Lower leg skin (tissue), 4 donors: ENCODE data around the gene SAMD13. TPM values are rescaled to one million over a fixed set of nuclear protein-coding genes. Genes with fewer than 3 reads are reported as not detected.

Experiments
- DNase-seq, 2 donors: peaks; one replicate each; pipeline ENCODE4 v3.0.0-alpha.2; 2019; ENCODE audit warnings: low spot score in 2 of 2
- H3K4me3 ChIP-seq: fragments of 200-600 bp; sonication (generic); 2 replicates; pipeline ENCODE4 v1.5.1; 2017; ENCODE audit warnings: mild to moderate bottlenecking, low read depth; ENCODE audit not compliant: poor library complexity, severe bottlenecking
- POLR2A ChIP-seq, 2 donors: fragments of 450-650 bp; IDR thresholded peaks; one replicate each; pipeline ENCODE4 v1.6.1; 2016 to 2017; ENCODE audit warnings: antibody characterized with exemption in 2 of 2, mild to moderate bottlenecking in 1 of 2, moderate library complexity in 1 of 2
- WGBS, 2 donors: methylation state at CpG; one replicate each; pipeline ENCODE4 v1.1.5; 2018; 5-methylcytosine and 5-hydroxymethylcytosine counted together
- intact Hi-C: fragments of 100-400 bp; cut with DNase I; formaldehyde crosslinking; loops from one replicate; pipeline ENCODE4 v1.15.0; 2023; ENCODE audit warnings: low total_unique reads
- total RNA-seq, 4 donors: library from RNA; depleted of rRNA; stranded (reverse); fragments of >200 nt; gene quantifications; one replicate each; pipeline ENCODE4 v1.1.0, GENCODE V29; 2016
- TF ChIP-seq, protein P1 (sequence below), 3 donors: fragments of 450-650 bp; IDR thresholded peaks; one replicate each; pipeline ENCODE4 v1.5.1; 2016; ENCODE audit warnings: antibody characterized with exemption in 3 of 3, mild to moderate bottlenecking in 3 of 3, moderate library complexity in 2 of 3

SAMD13 gene
- total RNA-seq, 4 donors from 2014 or later, result 0.88 to 1.1 TPM; not detected in 2

DNA sequence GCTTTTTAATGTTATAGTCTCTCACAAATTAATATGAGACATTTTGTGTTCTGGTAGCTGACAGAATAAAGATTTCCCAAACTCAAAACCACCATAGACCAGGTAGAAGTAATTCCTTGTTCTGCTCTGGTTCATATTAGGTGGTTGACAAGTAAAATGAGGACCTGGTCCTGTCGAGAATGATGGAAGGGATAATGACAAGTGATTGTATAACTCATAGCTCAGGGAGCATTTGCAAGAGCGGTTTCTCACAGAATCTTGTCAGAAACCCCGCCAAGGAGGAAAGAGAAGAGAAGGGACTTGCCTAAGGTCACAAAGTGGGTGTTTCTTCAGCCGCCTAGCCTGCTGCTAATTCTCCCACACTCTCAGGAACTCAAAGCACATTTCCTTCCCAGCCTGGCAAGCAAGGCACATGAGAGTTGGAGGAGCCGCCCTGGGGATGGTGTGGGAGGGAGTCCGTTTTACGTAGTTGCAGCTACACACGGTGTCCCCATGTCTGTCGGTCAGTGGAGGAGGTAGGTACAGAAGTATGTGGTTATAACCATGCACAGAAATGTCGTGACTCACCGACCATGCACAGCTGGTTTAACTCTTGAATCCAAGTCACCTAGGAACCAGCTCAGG lies 46.5 kb downstream of the SAMD13 start:
- TF ChIP-seq POLR2A (IDR thresholded peaks at IDR 0.05), result no peak
- TF ChIP-seq, protein P1, sequence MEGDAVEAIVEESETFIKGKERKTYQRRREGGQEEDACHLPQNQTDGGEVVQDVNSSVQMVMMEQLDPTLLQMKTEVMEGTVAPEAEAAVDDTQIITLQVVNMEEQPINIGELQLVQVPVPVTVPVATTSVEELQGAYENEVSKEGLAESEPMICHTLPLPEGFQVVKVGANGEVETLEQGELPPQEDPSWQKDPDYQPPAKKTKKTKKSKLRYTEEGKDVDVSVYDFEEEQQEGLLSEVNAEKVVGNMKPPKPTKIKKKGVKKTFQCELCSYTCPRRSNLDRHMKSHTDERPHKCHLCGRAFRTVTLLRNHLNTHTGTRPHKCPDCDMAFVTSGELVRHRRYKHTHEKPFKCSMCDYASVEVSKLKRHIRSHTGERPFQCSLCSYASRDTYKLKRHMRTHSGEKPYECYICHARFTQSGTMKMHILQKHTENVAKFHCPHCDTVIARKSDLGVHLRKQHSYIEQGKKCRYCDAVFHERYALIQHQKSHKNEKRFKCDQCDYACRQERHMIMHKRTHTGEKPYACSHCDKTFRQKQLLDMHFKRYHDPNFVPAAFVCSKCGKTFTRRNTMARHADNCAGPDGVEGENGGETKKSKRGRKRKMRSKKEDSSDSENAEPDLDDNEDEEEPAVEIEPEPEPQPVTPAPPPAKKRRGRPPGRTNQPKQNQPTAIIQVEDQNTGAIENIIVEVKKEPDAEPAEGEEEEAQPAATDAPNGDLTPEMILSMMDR (IDR thresholded peaks at IDR 0.05), result no peak
- 74 to 80% methylated on average over 11 of the region's 11 CpGs for WGBS, 2 donors
- intact Hi-C loops, result no loop called here
- DNase-seq, result no peak
- H3K4me3 ChIP-seq, result no peak overlapping the region

- H3K4me3 ChIP-seq, result no peak overlapping the region
- TF ChIP-seq, protein P1 (IDR thresholded peaks at IDR 0.05), result no peak
- no peak for TF ChIP-seq POLR2A (IDR thresholded peaks at IDR 0.05)
- 93 to 100% methylated on average over 1 of the region's 1 CpG for WGBS, 2 donors
- intact Hi-C loops, result no loop called here
- DNase-seq, result no peak
These were observed 47.3 kb downstream of the SAMD13 start for GRCh38 chr1:84348759-84349158.

DNA sequence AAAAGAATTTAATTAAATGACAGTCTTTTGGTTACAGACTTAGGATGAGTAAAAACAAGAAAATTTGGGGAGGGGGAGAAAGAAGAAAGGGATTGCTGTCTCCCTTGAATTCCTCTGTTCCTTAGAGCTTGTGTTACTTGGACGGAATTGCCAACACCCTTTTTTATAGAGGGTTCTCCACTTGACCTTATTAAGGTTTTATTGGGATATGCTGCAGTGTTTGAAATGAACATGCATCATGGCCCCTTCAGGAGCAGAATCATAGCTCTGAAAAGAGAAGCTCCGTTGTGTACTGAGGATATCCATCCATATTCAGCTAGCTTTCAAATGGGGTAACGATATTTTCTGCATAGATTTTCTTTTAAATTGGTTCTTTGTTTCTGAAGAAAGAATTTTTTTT lies 48.6 kb downstream of the SAMD13 start:
- no peak for DNase-seq
- WGBS, 2 donors, result 56 to 61% methylated on average over 3 of the region's 3 CpGs
- intact Hi-C loops, result no loop called here
- no peak for TF ChIP-seq POLR2A (IDR thresholded peaks at IDR 0.05)
- TF ChIP-seq, protein P1 (IDR thresholded peaks at IDR 0.05), result no peak
- H3K4me3 ChIP-seq, result no peak overlapping the region

DNA sequence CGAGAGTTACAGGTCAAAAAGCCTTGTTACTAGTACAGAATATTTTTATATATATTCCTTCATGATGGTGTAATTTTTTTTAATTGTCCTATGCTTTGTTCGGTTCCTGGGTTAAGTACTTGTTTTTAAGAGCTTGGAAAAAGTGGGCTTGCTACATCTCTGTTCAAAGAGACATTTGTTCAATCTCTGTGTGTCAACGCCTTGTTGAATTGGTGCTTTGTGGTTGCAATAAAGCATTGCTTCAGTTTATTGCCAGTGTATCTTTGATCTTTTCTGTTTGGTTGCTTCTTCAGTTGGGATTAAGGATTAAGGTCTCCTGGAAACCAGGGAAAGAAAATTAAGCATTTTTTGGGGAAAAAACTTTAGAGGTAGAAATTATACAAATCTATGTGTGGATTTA lies 49.0 kb downstream of the SAMD13 start:
- TF ChIP-seq, protein P1 (IDR thresholded peaks at IDR 0.05), result no peak
- TF ChIP-seq POLR2A (IDR thresholded peaks at IDR 0.05), result no peak

GRCh38 chr1:84352298-84353106 lies 51.0 kb downstream of the SAMD13 start:
- intact Hi-C loops, result no loop called here
- H3K4me3 ChIP-seq, result no peak overlapping the region
- 45 to 54% methylated on average over 3 of the region's 3 CpGs for WGBS, 2 donors
- no peak for DNase-seq
- TF ChIP-seq, protein P1 (IDR thresholded peaks at IDR 0.05), result no peak
- TF ChIP-seq POLR2A (IDR thresholded peaks at IDR 0.05), result no peak

More for the DNA sequence above, 49.0 kb downstream of the SAMD13 start:
- H3K4me3 ChIP-seq, result no peak overlapping the region
- DNase-seq, result no peak
- 70 to 82% methylated on average over 3 of the region's 3 CpGs for WGBS, 2 donors
- intact Hi-C loops, result no loop called here
